ENCODE measurements around the gene ZNF334.

DNA sequence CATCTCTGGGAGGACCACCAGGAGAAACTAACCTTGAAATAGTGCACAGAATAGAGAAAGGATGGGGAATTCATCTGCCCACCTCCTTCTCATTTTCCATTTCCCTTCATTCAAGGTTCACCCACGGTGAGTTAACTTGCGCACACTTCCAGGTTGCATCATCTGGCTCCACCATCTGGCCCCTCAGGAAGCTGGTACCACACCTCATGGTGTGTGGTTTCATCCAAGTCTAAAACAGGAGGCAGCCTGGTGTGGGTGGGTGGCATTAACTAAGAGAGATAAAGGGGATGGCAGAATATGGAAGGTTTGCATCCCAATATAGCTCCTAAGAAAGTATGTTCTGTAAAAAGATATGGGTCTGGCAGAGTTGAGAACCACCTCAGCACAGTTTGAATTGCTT, 3.8 kb downstream of the ZNF334 start:
- TF ChIP-seq, protein P1, sequence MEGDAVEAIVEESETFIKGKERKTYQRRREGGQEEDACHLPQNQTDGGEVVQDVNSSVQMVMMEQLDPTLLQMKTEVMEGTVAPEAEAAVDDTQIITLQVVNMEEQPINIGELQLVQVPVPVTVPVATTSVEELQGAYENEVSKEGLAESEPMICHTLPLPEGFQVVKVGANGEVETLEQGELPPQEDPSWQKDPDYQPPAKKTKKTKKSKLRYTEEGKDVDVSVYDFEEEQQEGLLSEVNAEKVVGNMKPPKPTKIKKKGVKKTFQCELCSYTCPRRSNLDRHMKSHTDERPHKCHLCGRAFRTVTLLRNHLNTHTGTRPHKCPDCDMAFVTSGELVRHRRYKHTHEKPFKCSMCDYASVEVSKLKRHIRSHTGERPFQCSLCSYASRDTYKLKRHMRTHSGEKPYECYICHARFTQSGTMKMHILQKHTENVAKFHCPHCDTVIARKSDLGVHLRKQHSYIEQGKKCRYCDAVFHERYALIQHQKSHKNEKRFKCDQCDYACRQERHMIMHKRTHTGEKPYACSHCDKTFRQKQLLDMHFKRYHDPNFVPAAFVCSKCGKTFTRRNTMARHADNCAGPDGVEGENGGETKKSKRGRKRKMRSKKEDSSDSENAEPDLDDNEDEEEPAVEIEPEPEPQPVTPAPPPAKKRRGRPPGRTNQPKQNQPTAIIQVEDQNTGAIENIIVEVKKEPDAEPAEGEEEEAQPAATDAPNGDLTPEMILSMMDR (optimal IDR thresholded peaks at IDR 0.05 in 1 of 3, IDR thresholded peaks at IDR 0.05 in 1 of 3, conservative IDR thresholded peaks at IDR 0.05 in 1 of 3; ENCODE audit: extremely low read depth in 1 of 3, insufficient read depth in 2 of 3, low read length in 3 of 3), result no peak
- TF ChIP-seq EZH2 (IDR thresholded peaks at IDR 0.05; ENCODE audit: low read length), result no peak
